A549 treated with GW870086 at 1 μM for 4 hours (cell line): ENCODE measurements around the gene TGFBI. TPM values are rescaled to one million over a fixed set of nuclear protein-coding genes. Genes with fewer than 3 reads are reported as not detected.

Experiments
- total RNA-seq: library from RNA; stranded (reverse); fragments of 200-300 nt; extraction: Qiagen RNA extraction; gene quantifications from 5 replicates; pipeline ENCODE4 v1.2.3, GENCODE V29; 2022; ENCODE audit warnings: low read depth

TGFBI gene
- total RNA-seq: 1,294 to 1,839 TPM (median 1,618 TPM) in 5 replicates

GRCh38 chr5:136028782-136029742, at the start of gene TGFBI:
TGFBI (plus strand) TSS chr5:136028988; CDS start chr5:136029056, 68 bp downstream.

Other genes starting within 250 kb of the TGFBI start
- gene SLC25A48, start 194.3 kb upstream of the TGFBI start, total RNA-seq: 0.07 to 0.12 TPM in 2 of 5 replicates, not detected in the others
- not detected in 5 replicates for gene IL9, start 133.1 kb upstream of the TGFBI start, total RNA-seq
- gene LECT2, start 74.0 kb upstream of the TGFBI start, total RNA-seq: not detected in 5 replicates
- gene SMAD5, start 103.9 kb downstream of the TGFBI start, total RNA-seq: 19.4 to 34.0 TPM (median 31.2 TPM) in 5 replicates
- not detected in 5 replicates for gene SMIM32, start 164.2 kb downstream of the TGFBI start, total RNA-seq